ENCODE measurements around the gene SHROOM3.

DNA sequence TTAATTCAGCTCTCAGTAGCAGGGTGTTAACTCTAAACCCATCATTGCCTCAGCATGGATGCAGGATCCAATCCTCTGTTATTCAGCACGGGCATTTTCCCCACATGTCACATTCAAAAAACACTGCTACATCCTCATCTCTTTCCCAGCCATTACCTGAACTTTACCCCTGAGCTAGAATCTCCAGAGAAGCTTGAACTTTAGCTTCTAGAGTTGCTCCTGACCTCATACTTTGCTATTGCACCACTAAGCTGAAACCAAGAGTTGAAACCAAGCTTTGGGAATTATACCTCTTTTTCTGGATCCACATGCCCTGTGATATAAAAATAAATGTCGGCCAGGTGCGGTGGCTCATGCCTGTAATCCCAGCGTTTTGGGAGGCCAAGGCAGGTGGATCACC, 90.7 kb downstream of the SHROOM3 start:
- TF ChIP-seq, protein P1, sequence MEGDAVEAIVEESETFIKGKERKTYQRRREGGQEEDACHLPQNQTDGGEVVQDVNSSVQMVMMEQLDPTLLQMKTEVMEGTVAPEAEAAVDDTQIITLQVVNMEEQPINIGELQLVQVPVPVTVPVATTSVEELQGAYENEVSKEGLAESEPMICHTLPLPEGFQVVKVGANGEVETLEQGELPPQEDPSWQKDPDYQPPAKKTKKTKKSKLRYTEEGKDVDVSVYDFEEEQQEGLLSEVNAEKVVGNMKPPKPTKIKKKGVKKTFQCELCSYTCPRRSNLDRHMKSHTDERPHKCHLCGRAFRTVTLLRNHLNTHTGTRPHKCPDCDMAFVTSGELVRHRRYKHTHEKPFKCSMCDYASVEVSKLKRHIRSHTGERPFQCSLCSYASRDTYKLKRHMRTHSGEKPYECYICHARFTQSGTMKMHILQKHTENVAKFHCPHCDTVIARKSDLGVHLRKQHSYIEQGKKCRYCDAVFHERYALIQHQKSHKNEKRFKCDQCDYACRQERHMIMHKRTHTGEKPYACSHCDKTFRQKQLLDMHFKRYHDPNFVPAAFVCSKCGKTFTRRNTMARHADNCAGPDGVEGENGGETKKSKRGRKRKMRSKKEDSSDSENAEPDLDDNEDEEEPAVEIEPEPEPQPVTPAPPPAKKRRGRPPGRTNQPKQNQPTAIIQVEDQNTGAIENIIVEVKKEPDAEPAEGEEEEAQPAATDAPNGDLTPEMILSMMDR (IDR thresholded peaks at IDR 0.05), result no peak
- TF ChIP-seq ZFX (IDR thresholded peaks at IDR 0.05; ENCODE audit: borderline replicate concordance), result no peak
